K562 (cell line): ENCODE measurements around the gene SKIC3. TPM values are rescaled to one million over a fixed set of nuclear protein-coding genes. Genes with fewer than 3 reads are reported as not detected.

Experiments used
- ATAC-seq: fragments of 200-7000 bp; cut with Tn5 transposase; 3 replicates; pipeline ENCODE4 v1.9.1; 2020; ENCODE audit warnings: moderate library complexity
- BruUV-seq: library from RNA; stranded (reverse); fragments of 400-500 nt; replicated peaks from 2 replicates; lab custom pipeline; 2021; lab: Mats Ljungman, UMichigan
- CTCF ChIA-PET: fragments of 300-600 bp; formaldehyde crosslinking; extraction: SDS; loops from one replicate; lab custom pipeline; 2021; ENCODE audit warnings: low intra/inter-chr PET ratio; lab: Yijun Ruan, JAX
- POLR2A ChIA-PET: fragments of 300-600, 350-650 bp; sonication (Branson Sonifier 250); formaldehyde crosslinking; extraction: SDS; loops from one replicate; lab custom pipeline; 2021; ENCODE audit warnings: antibody characterized with exemption, inconsistent platforms; lab: Yijun Ruan, JAX
- DNase-seq, 4 experiments: peaks; one replicate each; pipeline versions ENCODE4 v3.0.0 to v3.0.0-alpha.2; 2011 to 2018; ENCODE audit warnings: low spot score in 3 of 4, mixed read lengths in 3 of 4; ENCODE audit errors: extremely low read depth in 1 of 4
- FAIRE-seq: peaks from 2 replicates; lab custom pipeline; 2011; peaks lifted over from hg19 to GRCh38; lab: Jason Lieb, UNC
- H2AFZ ChIP-seq: 2 replicates; pipeline ENCODE4 v1.6.0; 2011; ENCODE audit warnings: low read depth, low read length, control low read depth, inconsistent platforms
- H3K27ac ChIP-seq: fragments of 200-600 bp; 3 replicates; pipeline ENCODE4 v1.8.0; 2011; ENCODE audit warnings: low read depth, mild to moderate bottlenecking, control low read depth, inconsistent platforms, low read length, moderate library complexity, mixed read lengths; ENCODE audit errors: extremely low read depth
- H3K27me3 ChIP-seq, 2 experiments: fragments of 300-600 bp in 1 of 2; 2 replicates in 1 of 2; 3 replicates in 1 of 2; pipeline versions ENCODE4 v1.6.0 to v1.8.0; 2011; ENCODE audit warnings: inconsistent platforms in 2 of 2, low read length in 2 of 2, mild to moderate bottlenecking in 1 of 2, mixed read lengths in 1 of 2, moderate library complexity in 1 of 2; ENCODE audit not compliant: control insufficient read depth in 2 of 2, insufficient read depth in 2 of 2
- H3K36me3 ChIP-seq: fragments of 300-600 bp; 3 replicates; pipeline ENCODE4 v1.8.0; 2011; ENCODE audit warnings: mild to moderate bottlenecking, low read length, inconsistent platforms; ENCODE audit not compliant: control insufficient read depth, insufficient read depth
- H3K4me1 ChIP-seq, 2 experiments: fragments of 200-600 bp in 1 of 2; replicated peaks in 1 of 2; 2 replicates in 1 of 2; 3 replicates in 1 of 2; pipeline versions ENCODE4 v1.5.1 to v1.8.0; 2011; ENCODE audit warnings: inconsistent platforms in 2 of 2, low read length in 2 of 2, mild to moderate bottlenecking in 1 of 2, mixed read lengths in 1 of 2, moderate library complexity in 1 of 2; ENCODE audit not compliant: control insufficient read depth in 2 of 2, insufficient read depth in 2 of 2
- H3K4me2 ChIP-seq: 2 replicates; pipeline ENCODE4 v1.6.1; 2011; ENCODE audit warnings: low read length, control low read depth, inconsistent platforms, mixed read lengths; ENCODE audit not compliant: insufficient read depth
- H3K4me3 ChIP-seq: fragments of 200-600 bp; sonication (generic), shearing (Covaris generic); 2 replicates; pipeline ENCODE4 v1.5.1; 2016; ENCODE audit warnings: control low read depth, inconsistent platforms
- H3K79me2 ChIP-seq: fragments of 200-600 bp; 3 replicates; pipeline ENCODE4 v1.8.0; 2011; ENCODE audit warnings: low read length, inconsistent platforms; ENCODE audit not compliant: control insufficient read depth, insufficient read depth
- H3K9ac ChIP-seq, 2 experiments: 2 replicates each; pipeline versions ENCODE4 v1.6.0 to v1.6.1; 2011; ENCODE audit warnings: low read depth in 2 of 2, low read length in 2 of 2, control low read depth in 1 of 2, inconsistent platforms in 1 of 2, mild to moderate bottlenecking in 1 of 2, mixed read lengths in 1 of 2; ENCODE audit not compliant: insufficient read depth in 1 of 2
- H3K9me1 ChIP-seq: one replicate; pipeline ENCODE4 v1.6.0; 2011; ENCODE audit warnings: inconsistent platforms, mild to moderate bottlenecking, low read length, moderate library complexity; ENCODE audit not compliant: control insufficient read depth, insufficient read depth
- H3K9me3 ChIP-seq: replicated peaks from 2 replicates; pipeline ENCODE4 v1.5.1; 2011; ENCODE audit warnings: low read depth, low read length, inconsistent platforms; ENCODE audit not compliant: control insufficient read depth, insufficient read depth
- H4K20me1 ChIP-seq: replicated peaks from 2 replicates; pipeline ENCODE4 v1.6.1; 2011; ENCODE audit warnings: low read length, inconsistent platforms, mixed read lengths; ENCODE audit not compliant: control insufficient read depth, insufficient read depth
- BRCA1 ChIP-seq, 2 experiments: fragments of 450-650 bp in 1 of 2; sonication (generic) in 1 of 2; formaldehyde crosslinking in 1 of 2; IDR thresholded peaks; 2 replicates each; pipeline versions ENCODE4 v1.5.0 to v1.6.1; 2017 to 2020; ENCODE audit warnings: mild to moderate bottlenecking in 1 of 2, missing genetic modification reagents in 1 of 2
- CAMTA2 ChIP-seq: fragments of 250-450 bp; sonication (Bioruptor Pico); conservative IDR thresholded peaks from 2 replicates; pipeline ENCODE4 v1.5.1; 2022
- CEBPG ChIP-seq, 3 experiments: fragments of 200-800 bp in 1 of 3; sonication (Bioruptor generic) in 1 of 3; sonication (generic) in 1 of 3; formaldehyde crosslinking in 1 of 3; IDR thresholded peaks in 2 of 3; conservative IDR thresholded peaks in 1 of 3; 2 replicates each; pipeline versions ENCODE4 v1.6.1 to v1.8.0; 2016 to 2022; ENCODE audit warnings: missing compliant biosample characterization in 2 of 3, missing genetic modification characterization in 2 of 3, mild to moderate bottlenecking in 1 of 3, missing genetic modification reagents in 1 of 3
- CLOCK ChIP-seq: fragments of 250-450 bp; sonication (Bioruptor Pico); IDR thresholded peaks from 2 replicates; pipeline ENCODE4 v1.4.0; 2020; ENCODE audit warnings: mild to moderate bottlenecking, moderate library complexity, borderline replicate concordance
- ESRRB ChIP-seq: fragments of 250-450 bp; sonication (Bioruptor Pico); IDR thresholded peaks from 2 replicates; pipeline ENCODE4 v1.5.0; 2020; ENCODE audit warnings: mild to moderate bottlenecking, moderate library complexity, borderline replicate concordance
- FOSL1 ChIP-seq: fragments of 200-800 bp; sonication (Bioruptor generic); conservative IDR thresholded peaks from 2 replicates; pipeline ENCODE4 v1.6.1; 2016; ENCODE audit warnings: missing genetic modification characterization, missing compliant biosample characterization
- GATAD2A ChIP-seq: fragments of 450-650 bp; IDR thresholded peaks from 2 replicates; pipeline ENCODE4 v1.6.1; 2017
- HOXB6 ChIP-seq: fragments of 250-450 bp; sonication (Bioruptor Pico); IDR thresholded peaks from 2 replicates; pipeline ENCODE4 v1.5.1; 2022; ENCODE audit warnings: mild to moderate bottlenecking, borderline replicate concordance
- PHB2 ChIP-seq: fragments of 450-650 bp; IDR thresholded peaks from 2 replicates; pipeline ENCODE4 v1.6.1; 2017; ENCODE audit warnings: low read depth
- SP2 ChIP-seq: IDR thresholded peaks from 2 replicates; pipeline ENCODE4 v1.6.1; 2011; ENCODE audit warnings: mild to moderate bottlenecking, low read depth, low read length, moderate library complexity; ENCODE audit not compliant: poor library complexity, severe bottlenecking; ENCODE audit errors: extremely low read depth
- STAT5A ChIP-seq: IDR thresholded peaks from 2 replicates; pipeline ENCODE4 v1.6.1; 2012; ENCODE audit warnings: low read length, inconsistent platforms, borderline replicate concordance
- TAF1 ChIP-seq: IDR thresholded peaks from 2 replicates; pipeline ENCODE4 v1.6.1; 2011; ENCODE audit warnings: mild to moderate bottlenecking, low read length, moderate library complexity; ENCODE audit not compliant: insufficient read depth, control insufficient read depth, severe bottlenecking; ENCODE audit errors: extremely low read depth
- ZNF146 ChIP-seq: IDR thresholded peaks from one replicate; pipeline ENCODE4 v1.6.1; 2018; ENCODE audit warnings: missing compliant biosample characterization; ENCODE audit not compliant: unreplicated experiment
- ZNF436 ChIP-seq: fragments of 250-450, 450-650 bp; sonication (Bioruptor Pico); formaldehyde crosslinking; IDR thresholded peaks from 2 replicates; pipeline ENCODE4 v1.7.0; 2020; ENCODE audit warnings: mild to moderate bottlenecking
- WGBS: fragments of 100-300 bp; shearing (Covaris generic); methylation state at CpG from one replicate; pipeline ENCODE4 v1.1.6; 2016; ENCODE audit warnings: low coverage, mixed read lengths; ENCODE audit not compliant: insufficient coverage; ENCODE audit errors: missing lambda C conversion rate; 5-methylcytosine and 5-hydroxymethylcytosine counted together
- in situ Hi-C: fragments of 300-500 bp; cut with MboI; formaldehyde crosslinking; loops from 4 replicates; pipeline ENCODE4 v1.15.0; 2018; ENCODE audit warnings: inconsistent platforms, mixed read lengths
- intact Hi-C: fragments of 100-400 bp; cut with micrococcal nuclease; formaldehyde crosslinking; loops from 2 replicates; pipeline ENCODE4 v1.14.2; 2022
- polyA plus RNA-seq, 8 experiments: library from polyadenylated mRNA; depleted of rRNA in 4 of 8; stranded (reverse) in 5 of 8; unstranded in 3 of 8; fragments of >200 nt; fragmentation: Nextera tagmentation in 2 of 8; fragmentation: Illumina TruSeq in 1 of 8; extraction: Ambion mirVana in 2 of 8; extraction: Trizol in 1 of 8; gene quantifications; 2 replicates each; pipeline versions ENCODE4 v1.2.1 to v1.2.3, GENCODE V29; 2011 to 2014; ENCODE audit warnings: inconsistent platforms in 1 of 8, missing spikeins in 1 of 8
- total RNA-seq, 7 experiments: library from RNA; depleted of rRNA in 6 of 7; stranded (reverse); fragments of >200 nt in 6 of 7; fragmentation: Illumina TruSeq in 2 of 7; extraction: Trizol in 2 of 7; gene quantifications; 2 replicates each; pipeline versions ENCODE4 v1.2.1 to v1.2.3, GENCODE V29; 2011 to 2021; ENCODE audit warnings: low replicate concordance in 1 of 7
- TF ChIP-seq, protein P1 (sequence below): fragments of 250-450 bp; sonication (Bioruptor Pico); IDR thresholded peaks from 2 replicates; pipeline ENCODE4 v1.5.0; 2021
- TF ChIP-seq, protein P2 (sequence below): fragments of 200-800 bp; sonication (Bioruptor generic); IDR thresholded peaks from 2 replicates; pipeline ENCODE4 v1.6.1; 2017; ENCODE audit warnings: missing genetic modification characterization, missing compliant biosample characterization

SKIC3 gene
- total and polyA plus RNA-seq, 9 of the 15 experiments (the other 6 are each of a cell fraction or from before 2014, with no cell fraction given) = 30.7 to 72.4 (median 44.1) TPM

GRCh38 chr5:95595289-95595931 lies 40.6 kb upstream of the SKIC3 start:
- Histone ChIP-seq H3K9ac (no peak overlapping the region), H3K36me3 (0 out of 3 replicates have a peak, but pooled peaks cover 2% of the 10 kb centered on the region), H3K4me1 (peaks cover 0 to 7% of the 10 kb centered on the region in 2 experiments; a peak in 3 of 5 replicates), H3K4me2 (no peak overlapping the region), H2AFZ (no peak overlapping the region), H3K27ac (no peak overlapping the region), H3K79me2 (no peaks in the 10 kb centered on the region), H3K9me3 (no peaks in the 10 kb centered on the region), H3K4me3 (no peak overlapping the region), H4K20me1 (no peaks in the 10 kb centered on the region), H3K27me3 (no peaks in the 10 kb centered on the region), H3K9me1 (no peaks in the 10 kb centered on the region)
- FAIRE-seq (peak; percentile 40), DNase-seq (no peak), ATAC-seq (no peak)
- WGBS = 65% methylated on average over 3 of the region's 3 CpGs
- in situ Hi-C loops (no loop called here), intact Hi-C loops (no loop called here)
- ChIA-PET CTCF (no interaction called here), POLR2A (no interaction called here)
- no TSS peak for BruUV-seq
- TF ChIP-seq HOXB6 (CRISPR knock-in tag) (no peak), SP2 (no peak), ESRRB (CRISPR knock-in tag) (no peak), ZNF436 (no peak), CEBPG (CRISPR knock-in tag; IDR thresholded peaks at IDR 0.05) (no peak), CEBPG (tag; conservative IDR thresholded peaks at IDR 0.05 in 1 of 2, IDR thresholded peaks at IDR 0.05 in 1 of 2) (peak; percentile 50 to 58), CAMTA2 (no peak), GATAD2A (no peak), PHB2 (no peak), ZNF146 (CRISPR knock-in tag) (peak; percentile 90), CLOCK (CRISPR knock-in tag) (no peak), BRCA1 (IDR thresholded peaks at IDR 0.05) (no peak), BRCA1 (CRISPR knock-in tag; IDR thresholded peaks at IDR 0.05) (no peak), TAF1 (no peak), STAT5A (no peak), FOSL1 (tag) (no peak)
- TF ChIP-seq, protein P1, sequence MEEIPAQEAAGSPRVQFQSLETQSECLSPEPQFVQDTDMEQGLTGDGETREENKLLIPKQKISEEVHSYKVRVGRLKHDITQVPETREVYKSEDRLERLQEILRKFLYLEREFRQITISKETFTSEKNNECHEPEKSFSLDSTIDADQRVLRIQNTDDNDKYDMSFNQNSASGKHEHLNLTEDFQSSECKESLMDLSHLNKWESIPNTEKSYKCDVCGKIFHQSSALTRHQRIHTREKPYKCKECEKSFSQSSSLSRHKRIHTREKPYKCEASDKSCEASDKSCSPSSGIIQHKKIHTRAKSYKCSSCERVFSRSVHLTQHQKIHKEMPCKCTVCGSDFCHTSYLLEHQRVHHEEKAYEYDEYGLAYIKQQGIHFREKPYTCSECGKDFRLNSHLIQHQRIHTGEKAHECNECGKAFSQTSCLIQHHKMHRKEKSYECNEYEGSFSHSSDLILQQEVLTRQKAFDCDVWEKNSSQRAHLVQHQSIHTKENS (CRISPR knock-in tag) = no peak
- TF ChIP-seq, protein P2, sequence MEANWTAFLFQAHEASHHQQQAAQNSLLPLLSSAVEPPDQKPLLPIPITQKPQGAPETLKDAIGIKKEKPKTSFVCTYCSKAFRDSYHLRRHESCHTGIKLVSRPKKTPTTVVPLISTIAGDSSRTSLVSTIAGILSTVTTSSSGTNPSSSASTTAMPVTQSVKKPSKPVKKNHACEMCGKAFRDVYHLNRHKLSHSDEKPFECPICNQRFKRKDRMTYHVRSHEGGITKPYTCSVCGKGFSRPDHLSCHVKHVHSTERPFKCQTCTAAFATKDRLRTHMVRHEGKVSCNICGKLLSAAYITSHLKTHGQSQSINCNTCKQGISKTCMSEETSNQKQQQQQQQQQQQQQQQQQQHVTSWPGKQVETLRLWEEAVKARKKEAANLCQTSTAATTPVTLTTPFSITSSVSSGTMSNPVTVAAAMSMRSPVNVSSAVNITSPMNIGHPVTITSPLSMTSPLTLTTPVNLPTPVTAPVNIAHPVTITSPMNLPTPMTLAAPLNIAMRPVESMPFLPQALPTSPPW (CRISPR knock-in tag) = peak; percentile 27; the same call in 1 of the 2 replicates
